VCaP (cell line): ENCODE measurements around the gene HOXA4.

ENCODE experiments used
- H3K27ac ChIP-seq: fragments of 450-650 bp; 2 replicates; pipeline ENCODE4 v1.5.1; 2017
- CTCF ChIP-seq: fragments of 450-650 bp; conservative IDR thresholded peaks from 2 replicates; pipeline ENCODE4 v1.5.1; 2017; ENCODE audit warnings: mild to moderate bottlenecking, moderate library complexity

HOXA4 gene

GRCh38 chr7:27145914-27146412 lies 15.4 kb upstream of the HOXA4 start:
- no peak for TF ChIP-seq CTCF
- no peak overlapping the region for H3K27ac ChIP-seq

GRCh38 chr7:27145165-27145913 lies 14.8 kb upstream of the HOXA4 start:
- no peak for TF ChIP-seq CTCF
- no peak overlapping the region for H3K27ac ChIP-seq

- TF ChIP-seq CTCF, result no peak
- no peak overlapping the region for H3K27ac ChIP-seq
Measured at GRCh38 chr7:27144781-27145164, 14.2 kb upstream of the HOXA4 start.

GRCh38 chr7:27143950-27144780 lies 13.6 kb upstream of the HOXA4 start:
- no peak overlapping the region for H3K27ac ChIP-seq
- TF ChIP-seq CTCF, result no peak

GRCh38 chr7:27143023-27143949 lies 12.7 kb upstream of the HOXA4 start, which contains the start of gene HOXA5:
Gene HOXA5 (minus strand): TSS chr7:27143681. CDS start chr7:27143607, 74 bp downstream.
- H3K27ac ChIP-seq, result no peak within 1 kb of the TSS
- TF ChIP-seq CTCF, result no peak

- TF ChIP-seq CTCF, result no peak
- no peak overlapping the region for H3K27ac ChIP-seq
Measured at GRCh38 chr7:27142580-27143022, 12.0 kb upstream of the HOXA4 start.
